HCT116 (cell line): Measurements from ENCODE around the gene MAST4. TPM values are rescaled to one million over a fixed set of nuclear protein-coding genes. Genes with fewer than 3 reads are reported as not detected.

Experiments used
- ATAC-seq: fragments of 200-7000 bp; cut with Tn5 transposase; 2 replicates; pipeline ENCODE4 v1.9.1; 2020; ENCODE audit warnings: mild to moderate bottlenecking, moderate library complexity
- BruUV-seq: library from RNA; stranded (reverse); fragments of 400-500 nt; replicated peaks from 2 replicates; lab custom pipeline; 2021; lab: Mats Ljungman, UMichigan
- CTCF ChIA-PET: fragments of 300-600 bp; sonication (Branson Sonifier 250); formaldehyde crosslinking; loops from one replicate; lab custom pipeline; 2021; ENCODE audit warnings: antibody characterized with exemption; lab: Charles Lee
- POLR2A ChIA-PET: fragments of 300-600, 350-600 bp; sonication (Branson Sonifier 250); formaldehyde crosslinking; loops from one replicate; lab custom pipeline; 2021; ENCODE audit warnings: antibody characterized with exemption; lab: Charles Lee
- RAD21 ChIA-PET, 2 experiments: fragments of 300-600 bp; sonication (Branson Sonifier 250); formaldehyde crosslinking; loops; one replicate each; lab custom pipeline; 2023; ENCODE audit warnings: low total read pairs in 2 of 2; ENCODE audit not compliant: uncharacterized antibody in 2 of 2, unreplicated experiment in 2 of 2, low non-redundant PET in 1 of 2; lab: Charles Lee
- DNase-seq: peaks from one replicate; pipeline ENCODE4 v3.0.0-alpha.2; 2010; ENCODE audit warnings: low read depth, low spot score
- H2AFZ ChIP-seq: fragments of 200-600 bp; shearing (Covaris generic), sonication (generic); 2 replicates; pipeline ENCODE4 v1.6.1; 2017; ENCODE audit warnings: low read depth, mixed run types, mixed read lengths, antibody characterized with exemption, low read length; ENCODE audit not compliant: poor library complexity, severe bottlenecking
- H3K27ac ChIP-seq: 2 replicates; pipeline ENCODE4 v1.5.1; 2012; ENCODE audit warnings: low read depth, low read length
- H3K27me3 ChIP-seq: fragments of 200-600 bp; sonication (generic); 2 replicates; pipeline ENCODE4 v1.6.1; 2016; ENCODE audit warnings: mixed run types, low read length, mixed read lengths; ENCODE audit not compliant: insufficient read depth
- H3K36me3 ChIP-seq, 2 experiments: fragments of 200-500 bp in 1 of 2; fragments of 200-600 bp in 1 of 2; sonication (Bioruptor generic) in 1 of 2; sonication (generic) in 1 of 2; 2 replicates each; pipeline versions ENCODE4 v1.5.1 to v1.6.1; 2014 to 2016; ENCODE audit warnings: low read length in 2 of 2, inconsistent platforms in 1 of 2, mixed read lengths in 1 of 2, mixed run types in 1 of 2; ENCODE audit not compliant: insufficient read depth in 2 of 2, control insufficient read depth in 1 of 2
- H3K4me1 ChIP-seq, 2 experiments: fragments of 200-600 bp in 1 of 2; sonication (generic) in 1 of 2; 2 replicates each; pipeline versions ENCODE4 v1.5.1 to v1.6.1; 2012 to 2017; ENCODE audit warnings: low read length in 2 of 2, inconsistent platforms in 1 of 2, mild to moderate bottlenecking in 1 of 2, mixed read lengths in 1 of 2, mixed run types in 1 of 2, moderate library complexity in 1 of 2; ENCODE audit not compliant: insufficient read depth in 2 of 2, control insufficient read depth in 1 of 2
- H3K4me2 ChIP-seq: fragments of 200-600 bp; sonication (generic); 2 replicates; pipeline ENCODE4 v1.6.1; 2017; ENCODE audit warnings: mixed run types, low read length, mixed read lengths
- H3K4me3 ChIP-seq, 2 experiments: fragments of 200-600 bp in 1 of 2; sonication (generic) in 1 of 2; replicated peaks in 1 of 2; 2 replicates each; pipeline ENCODE4 v1.5.1; 2011 to 2016; ENCODE audit warnings: low read length in 2 of 2, control low read depth in 1 of 2, low read depth in 1 of 2, mild to moderate bottlenecking in 1 of 2, mixed read lengths in 1 of 2, mixed run types in 1 of 2
- H3K79me2 ChIP-seq: fragments of 200-600 bp; sonication (generic); 2 replicates; pipeline ENCODE4 v1.6.1; 2017; ENCODE audit warnings: mild to moderate bottlenecking, mixed run types, low read length, moderate library complexity, mixed read lengths; ENCODE audit not compliant: insufficient read depth
- H3K9ac ChIP-seq: fragments of 200-600 bp; sonication (generic); 2 replicates; pipeline ENCODE4 v1.6.1; 2016; ENCODE audit warnings: low read length, mixed read lengths
- H3K9me2 ChIP-seq: fragments of 200-600 bp; sonication (generic), shearing (Covaris generic); 2 replicates; pipeline ENCODE4 v1.6.1; 2017; ENCODE audit warnings: mixed run types, mild to moderate bottlenecking, moderate library complexity; ENCODE audit not compliant: insufficient read depth
- H3K9me3 ChIP-seq, 2 experiments: fragments of 200-500 bp in 1 of 2; fragments of 200-600 bp in 1 of 2; sonication (Bioruptor generic) in 1 of 2; sonication (generic) in 1 of 2; 2 replicates each; pipeline ENCODE4 v1.6.1; 2014 to 2017; ENCODE audit warnings: low read length in 2 of 2, mixed read lengths in 2 of 2, inconsistent platforms in 1 of 2, low read depth in 1 of 2, mild to moderate bottlenecking in 1 of 2, mixed run types in 1 of 2, moderate library complexity in 1 of 2; ENCODE audit not compliant: control insufficient read depth in 1 of 2, insufficient read depth in 1 of 2
- H4K20me1 ChIP-seq: fragments of 200-600 bp; sonication (generic), shearing (Covaris generic); 2 replicates; pipeline ENCODE4 v1.6.1; 2017; ENCODE audit warnings: mixed run types, mild to moderate bottlenecking, moderate library complexity; ENCODE audit not compliant: insufficient read depth
- CBX3 ChIP-seq: IDR thresholded peaks from 2 replicates; pipeline ENCODE4 v1.6.1; 2012; ENCODE audit warnings: low read depth
- RAD21 ChIP-seq: IDR thresholded peaks from 2 replicates; pipeline ENCODE4 v1.6.1; 2012; ENCODE audit warnings: low read depth, mild to moderate bottlenecking
- SIN3A ChIP-seq: IDR thresholded peaks from 2 replicates; pipeline ENCODE4 v1.6.1; 2012; ENCODE audit warnings: low read depth
- intact Hi-C: fragments of 100-400 bp; cut with micrococcal nuclease; formaldehyde crosslinking; loops from 2 replicates; pipeline ENCODE4 v1.10.0; 2022
- total RNA-seq: library from RNA; stranded (reverse); gene quantifications from one replicate; pipeline ENCODE4 v1.2.1, GENCODE V29; 2021; ENCODE audit not compliant: unreplicated experiment
- TF ChIP-seq, protein P1 (sequence below): IDR thresholded peaks from 2 replicates; pipeline ENCODE4 v1.6.1; 2012
- TF ChIP-seq, protein P2 (sequence below), 3 experiments: fragments of 200-600 bp in 1 of 3; sonication (generic) in 1 of 3; IDR thresholded peaks in 2 of 3; conservative IDR thresholded peaks in 1 of 3; 2 replicates each; pipeline ENCODE4 v1.5.1; 2012 to 2017; ENCODE audit warnings: low read depth in 2 of 3, low read length in 2 of 3, antibody characterized with exemption in 1 of 3, borderline replicate concordance in 1 of 3, control low read depth in 1 of 3, mild to moderate bottlenecking in 1 of 3, mixed read lengths in 1 of 3, mixed run types in 1 of 3, moderate library complexity in 1 of 3; ENCODE audit not compliant: insufficient read depth in 1 of 3

Gene MAST4
- total RNA-seq, 1 experiment from 2014 or later: 1.1 TPM

DNA sequence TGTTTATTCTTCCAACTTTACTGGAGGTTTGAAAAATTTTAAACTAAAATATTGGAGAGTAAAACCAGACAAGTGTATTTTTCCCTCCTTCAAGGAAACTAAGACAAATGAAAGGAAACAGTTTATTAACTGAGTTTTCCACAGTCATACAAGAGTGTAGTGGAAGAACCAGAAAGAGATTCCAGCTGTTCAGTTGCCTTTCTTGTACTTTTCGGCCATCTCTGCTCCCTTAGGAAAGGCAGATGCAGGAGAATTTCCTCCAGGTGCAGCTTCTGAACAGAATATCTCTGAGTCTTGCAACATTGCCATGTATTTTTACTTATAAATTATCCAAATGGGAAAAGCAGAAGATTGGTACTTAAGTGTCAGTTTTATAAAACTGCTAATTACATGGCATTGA, 217.1 kb downstream of the MAST4 start:
- H3K4me3 ChIP-seq: no peak overlapping the region
- TF ChIP-seq CBX3 (no peak), SIN3A (no peak)
- ATAC-seq (no peak), DNase-seq (no peak)
- intact Hi-C loops: loop anchor here (5.0 kb wide), 1 partner anchor 394 kb away; no protein-coding TSS in a partner anchor
- ChIA-PET CTCF (interaction anchor here (1.0 to 1.2 kb wide), 2 partner anchors 10 to 17 kb away, joined by 3 read pairs; no protein-coding TSS in a partner anchor), RAD21 (no interaction called here), POLR2A (no interaction called here)
- H3K79me2 ChIP-seq: no peaks in the 10 kb centered on the region
- H3K4me2 ChIP-seq: no peak overlapping the region
- BruUV-seq: no TSS peak
- no peak overlapping the region for H2AFZ ChIP-seq
- H3K9me2 ChIP-seq: no peaks in the 10 kb centered on the region
- no peaks in the 10 kb centered on the region for H3K4me1 ChIP-seq
- no peaks in the 10 kb centered on the region for H3K36me3 ChIP-seq
- no peaks in the 10 kb centered on the region for H4K20me1 ChIP-seq
- no peak overlapping the region for H3K9ac ChIP-seq
- no peak overlapping the region for H3K27ac ChIP-seq
- no peaks in the 10 kb centered on the region for H3K9me3 ChIP-seq
- H3K27me3 ChIP-seq: peaks cover 60% of the 10 kb centered on the region

DNA sequence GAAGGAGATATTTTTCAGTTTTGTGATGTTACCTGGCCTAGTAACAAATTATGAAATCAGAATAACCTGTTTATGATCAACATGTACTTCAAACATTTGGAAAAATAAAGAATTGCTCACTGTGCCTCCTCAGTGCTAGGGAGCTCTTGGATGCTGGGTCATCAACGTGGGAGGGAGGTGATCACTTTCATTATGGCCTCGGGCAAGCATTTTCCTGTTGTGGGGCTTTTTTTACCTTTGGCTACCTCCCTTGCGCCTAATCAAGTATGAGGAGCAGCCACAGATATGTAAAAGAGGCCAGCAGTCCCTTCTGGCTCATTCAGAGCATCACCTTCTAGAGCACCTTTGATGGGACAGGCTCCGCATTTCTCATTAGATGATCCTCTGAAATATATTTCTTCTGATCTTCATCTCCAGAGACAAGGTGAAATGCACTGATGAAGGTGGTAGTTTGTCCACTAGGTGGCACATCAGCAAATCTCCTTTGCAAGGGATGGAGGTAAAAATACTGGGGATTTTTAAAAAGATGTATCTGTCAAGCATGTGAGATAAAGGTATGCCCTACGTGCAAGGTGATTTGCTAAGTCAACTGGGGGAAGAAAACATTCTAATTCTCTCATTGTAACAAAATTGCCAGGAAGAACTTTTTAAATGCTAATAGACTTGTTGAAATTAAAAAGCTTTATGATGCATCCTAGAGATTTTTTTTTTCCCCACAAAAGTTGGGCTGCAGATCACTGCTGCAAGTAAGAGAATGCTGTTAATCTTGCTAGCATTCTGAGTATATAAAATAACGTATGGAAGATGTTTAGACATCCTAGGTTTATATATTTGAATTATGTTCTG, 218.2 kb downstream of the MAST4 start:
- no peak overlapping the region for H3K4me2 ChIP-seq

More for the DNA sequence above, 218.2 kb downstream of the MAST4 start:
- ATAC-seq: peak; percentile 73
- RAD21 ChIA-PET: no interaction called here
- H3K9ac ChIP-seq: no peak overlapping the region
- H3K27ac ChIP-seq: no peak overlapping the region
- TF ChIP-seq, protein P1, sequence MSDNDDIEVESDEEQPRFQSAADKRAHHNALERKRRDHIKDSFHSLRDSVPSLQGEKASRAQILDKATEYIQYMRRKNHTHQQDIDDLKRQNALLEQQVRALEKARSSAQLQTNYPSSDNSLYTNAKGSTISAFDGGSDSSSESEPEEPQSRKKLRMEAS: no peak
- peak; percentile 53 for TF ChIP-seq RAD21
- TF ChIP-seq, protein P2, sequence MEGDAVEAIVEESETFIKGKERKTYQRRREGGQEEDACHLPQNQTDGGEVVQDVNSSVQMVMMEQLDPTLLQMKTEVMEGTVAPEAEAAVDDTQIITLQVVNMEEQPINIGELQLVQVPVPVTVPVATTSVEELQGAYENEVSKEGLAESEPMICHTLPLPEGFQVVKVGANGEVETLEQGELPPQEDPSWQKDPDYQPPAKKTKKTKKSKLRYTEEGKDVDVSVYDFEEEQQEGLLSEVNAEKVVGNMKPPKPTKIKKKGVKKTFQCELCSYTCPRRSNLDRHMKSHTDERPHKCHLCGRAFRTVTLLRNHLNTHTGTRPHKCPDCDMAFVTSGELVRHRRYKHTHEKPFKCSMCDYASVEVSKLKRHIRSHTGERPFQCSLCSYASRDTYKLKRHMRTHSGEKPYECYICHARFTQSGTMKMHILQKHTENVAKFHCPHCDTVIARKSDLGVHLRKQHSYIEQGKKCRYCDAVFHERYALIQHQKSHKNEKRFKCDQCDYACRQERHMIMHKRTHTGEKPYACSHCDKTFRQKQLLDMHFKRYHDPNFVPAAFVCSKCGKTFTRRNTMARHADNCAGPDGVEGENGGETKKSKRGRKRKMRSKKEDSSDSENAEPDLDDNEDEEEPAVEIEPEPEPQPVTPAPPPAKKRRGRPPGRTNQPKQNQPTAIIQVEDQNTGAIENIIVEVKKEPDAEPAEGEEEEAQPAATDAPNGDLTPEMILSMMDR (IDR thresholded peaks at IDR 0.05 in 2 of 3, conservative IDR thresholded peaks at IDR 0.05 in 1 of 3; ENCODE audit: borderline replicate concordance in 1 of 3, insufficient read depth in 1 of 3, low read depth in 2 of 3, low read length in 2 of 3): peak; percentile 43 to 68 (median 64); a peak in 5 of 6 replicates
- no peaks in the 10 kb centered on the region for H3K9me3 ChIP-seq
- peak; percentile 28 for DNase-seq
- H2AFZ ChIP-seq: no peak overlapping the region
- BruUV-seq: no TSS peak
- peaks cover 61% of the 10 kb centered on the region for H3K27me3 ChIP-seq
- H3K79me2 ChIP-seq: no peaks in the 10 kb centered on the region
- no peak overlapping the region for H3K4me3 ChIP-seq
- no peaks in the 10 kb centered on the region for H4K20me1 ChIP-seq
- intact Hi-C loops: loop anchor here (1.0 to 5.0 kb wide), 3 partner anchors 50 to 393 kb away; no protein-coding TSS in a partner anchor
- CTCF ChIA-PET: interaction anchor here (0.7 to 1.6 kb wide), 8 partner anchors 10 to 396 kb away, joined by 3 to 6 read pairs (median 4); no protein-coding TSS in a partner anchor
- no peaks in the 10 kb centered on the region for H3K9me2 ChIP-seq
- POLR2A ChIA-PET: no interaction called here
- H3K36me3 ChIP-seq: no peaks in the 10 kb centered on the region
- H3K4me1 ChIP-seq: no peaks in the 10 kb centered on the region
